Nucleus accumbens (tissue), 56 donors: ENCODE measurements around the gene CD7.
A peak's percentile ranks its signal among the peaks of the same experiment; 100 is the strongest.

Experiments used
- DNase-seq, 56 donors: peaks; one replicate each; lab custom pipeline; 2025; lab: John Stamatoyannopoulos, UW

CD7 gene

DNA sequence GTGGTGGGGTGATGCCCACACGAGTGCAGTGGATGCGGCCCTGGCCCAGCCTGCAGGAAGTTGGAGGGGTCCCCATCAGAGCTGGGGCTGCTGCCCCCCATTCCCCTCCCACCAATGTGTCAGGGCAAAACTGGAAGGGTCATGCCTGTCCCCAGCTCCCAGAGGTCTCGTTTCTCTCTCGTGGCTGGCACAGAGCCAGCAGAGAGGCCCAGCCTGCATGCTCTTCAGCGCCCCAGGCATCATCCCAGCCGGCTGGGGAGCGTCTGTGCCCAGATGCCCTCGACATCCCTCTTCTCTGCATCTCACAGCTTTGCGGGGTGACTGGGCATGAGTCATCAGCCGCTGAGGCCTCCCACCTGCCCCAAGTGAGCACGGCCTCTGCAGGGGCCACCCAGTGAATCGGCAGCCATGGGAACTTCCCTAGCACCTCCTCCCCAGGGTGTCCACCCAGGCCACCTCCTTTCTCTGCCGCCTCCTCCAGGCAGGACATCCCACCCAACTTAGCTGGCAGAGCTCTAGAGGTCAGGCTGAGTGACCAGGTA is 34.1 kb downstream of the CD7 start:
- peak in 3 of 56 donors; percentile 9 to 26 (median 19) for DNase-seq

DNA sequence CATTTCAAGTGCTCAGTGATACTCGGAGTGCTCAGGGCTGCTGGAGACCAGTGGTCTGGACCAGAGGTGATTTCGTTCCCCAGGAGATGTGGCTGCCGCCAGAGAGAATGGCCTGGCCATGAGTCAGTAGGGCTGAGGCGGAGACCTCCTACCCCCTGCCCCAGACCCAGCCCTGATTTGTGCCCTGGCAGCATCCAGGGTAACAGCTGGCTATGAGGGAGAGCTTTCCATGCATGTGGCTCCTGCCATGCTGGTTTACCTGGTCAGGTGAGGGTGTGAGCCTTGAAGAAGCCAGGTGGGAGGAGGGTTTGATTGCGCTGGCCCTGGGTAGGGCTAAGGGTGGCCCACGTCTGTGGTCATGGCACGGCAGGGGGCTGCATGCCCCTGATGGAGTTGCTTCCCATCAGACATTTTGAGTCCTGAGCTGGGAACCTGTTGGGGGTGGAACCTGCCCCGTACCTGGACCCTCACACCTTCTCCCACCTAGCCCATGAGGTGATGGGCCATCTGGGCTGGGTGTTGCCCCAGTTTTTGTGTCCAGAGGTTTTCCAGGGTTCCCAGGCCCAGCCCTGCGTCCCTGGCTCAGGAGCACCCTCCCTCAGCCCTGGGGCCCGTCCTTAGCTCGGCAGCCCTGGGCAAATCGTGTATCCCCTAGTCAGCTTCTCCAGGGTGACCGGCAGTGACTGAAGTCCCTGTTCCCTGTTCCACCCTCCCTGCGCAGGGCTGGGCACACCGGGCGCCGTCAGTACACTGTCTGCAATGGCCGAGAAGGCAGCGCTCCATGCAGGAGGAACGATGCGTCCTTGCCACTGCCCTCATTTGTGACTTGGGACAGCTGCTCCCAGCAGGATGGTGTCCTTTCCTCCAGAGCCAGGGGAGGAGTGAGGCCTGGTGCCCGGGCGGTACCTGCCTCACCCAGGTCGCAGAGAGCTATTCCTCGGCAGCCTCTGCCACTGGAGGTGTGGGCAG is 34.9 kb downstream of the CD7 start:
- no peak for DNase-seq

- DNase-seq: no peak
Measured at GRCh38 chr17:82281502-82282238, 35.7 kb downstream of the CD7 start.

DNA sequence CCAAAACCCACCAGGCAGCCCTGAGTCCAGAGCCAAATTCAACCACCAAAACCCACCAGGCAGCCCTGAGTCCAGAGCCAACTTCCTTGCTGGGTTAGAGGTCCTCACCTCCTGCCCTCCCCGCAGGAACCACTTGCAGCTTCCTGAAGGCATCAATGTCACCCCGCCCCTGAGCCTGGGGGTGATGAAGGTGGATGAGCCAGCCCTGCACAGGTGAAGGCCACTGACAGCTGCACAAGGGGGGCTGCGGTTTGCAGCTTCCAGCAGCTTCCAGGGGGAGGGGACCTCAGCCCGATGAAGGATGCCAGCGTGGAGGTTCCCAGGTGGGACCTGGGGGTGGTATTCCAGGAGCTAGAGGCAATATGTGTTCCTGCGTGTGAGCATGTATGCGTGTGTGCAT is 36.3 kb downstream of the CD7 start:
- DNase-seq: no peak

GRCh38 chr17:82280537-82280936 is 36.9 kb downstream of the CD7 start:
- DNase-seq: no peak

GRCh38 chr17:82278786-82279391 is 38.5 kb downstream of the CD7 start:
- no peak for DNase-seq

GRCh38 chr17:82278308-82278707 is 39.1 kb downstream of the CD7 start:
- DNase-seq: no peak

- peak in 8 of 56 donors; percentile 10 to 40 (median 26) for DNase-seq
Measured at GRCh38 chr17:82277851-82278250, 39.6 kb downstream of the CD7 start.

- no peak for DNase-seq
Measured at GRCh38 chr17:82276938-82277337, 40.5 kb downstream of the CD7 start.

GRCh38 chr17:82275326-82275725 is 42.1 kb downstream of the CD7 start:
- no peak for DNase-seq

GRCh38 chr17:82274134-82275020 is 43.0 kb downstream of the CD7 start:
- DNase-seq: no peak

DNA sequence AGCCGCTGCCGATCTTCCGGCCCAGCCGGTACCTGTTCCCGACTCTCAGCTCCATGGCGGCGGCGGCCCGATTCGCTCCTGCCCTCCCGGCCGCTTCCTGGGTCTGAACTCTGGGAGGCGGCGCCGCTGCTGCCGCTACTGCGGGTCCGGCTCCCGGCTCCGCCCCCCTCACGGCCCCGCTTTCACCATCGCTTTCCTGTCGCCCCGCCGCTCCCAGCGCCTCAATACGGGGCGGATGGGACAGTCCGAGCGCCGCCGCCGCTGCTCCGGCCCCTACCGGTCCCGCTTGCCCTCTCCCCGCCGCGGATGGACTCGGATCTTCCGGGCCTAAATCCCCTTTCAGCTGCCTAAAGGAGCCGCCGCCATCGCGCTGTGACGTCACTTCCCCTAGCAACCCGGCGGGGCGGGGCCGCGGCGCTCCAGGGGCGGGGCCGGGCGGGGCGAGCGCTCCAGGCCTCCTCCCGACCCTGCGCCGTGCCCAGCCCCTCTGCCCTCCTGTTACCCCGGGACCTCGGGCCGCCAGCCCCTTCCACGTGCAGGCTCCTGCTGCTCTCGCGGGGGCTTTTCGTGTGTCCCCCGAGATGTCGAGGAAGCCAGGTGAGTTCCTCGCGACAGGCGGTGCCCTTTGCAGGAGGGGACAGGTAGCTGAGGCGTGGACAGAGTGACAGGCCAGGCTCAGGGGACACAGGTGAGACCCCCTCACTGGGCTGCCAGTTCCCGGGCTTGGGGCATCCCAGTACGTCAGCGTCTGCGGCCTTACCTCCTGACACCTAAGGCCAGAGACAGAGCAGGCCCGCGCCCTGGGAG is 43.9 kb downstream of the CD7 start, which contains the start of gene CSNK1D:
Gene CSNK1D, minus strand, starts transcription at position 374 of the 807 bp plus-strand sequence. Its CDS starts 319 bp downstream, at position 55.
- DNase-seq: peak in 55 of 56 donors; percentile 28 to 94 (median 83)

DNA sequence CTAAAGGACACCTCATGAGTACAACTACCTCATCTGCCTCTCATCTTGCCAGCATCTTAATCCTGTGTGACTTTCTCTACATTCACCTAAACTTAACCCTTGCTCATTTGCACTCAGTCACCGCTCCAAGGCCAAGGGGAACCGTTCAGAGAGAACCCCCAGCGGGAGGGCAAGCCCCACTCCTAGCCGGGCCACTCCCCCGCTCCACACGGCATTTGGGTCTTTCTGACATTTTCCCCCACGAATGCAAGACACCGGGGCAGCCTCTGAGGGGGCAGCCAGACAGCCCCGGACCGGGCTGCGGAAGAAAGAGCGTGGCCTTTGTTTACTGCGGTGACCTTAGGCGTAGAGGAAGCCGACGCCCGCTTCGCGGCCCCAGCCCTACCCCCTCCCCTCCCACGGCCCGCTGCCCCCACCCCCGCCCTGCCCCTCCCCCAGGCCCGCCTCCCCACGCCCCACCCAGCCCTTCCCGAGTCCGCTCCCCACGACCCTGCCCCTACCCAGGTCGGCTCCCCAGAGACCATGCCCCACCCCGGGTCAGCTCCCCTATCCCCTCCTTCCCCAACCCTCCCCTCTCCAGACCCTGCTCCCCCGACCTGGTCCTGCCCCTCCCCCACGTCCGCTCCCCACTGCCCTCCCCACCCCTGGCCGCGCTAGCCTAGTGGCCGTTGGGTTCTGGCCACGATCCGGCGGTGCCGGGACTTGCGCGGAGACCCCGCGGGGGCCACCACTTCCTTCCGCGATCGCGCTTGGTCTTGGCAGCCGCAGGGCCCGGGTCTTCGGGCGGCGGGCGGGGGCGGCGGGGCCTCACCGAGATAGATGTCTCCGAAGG is 44.7 kb downstream of the CD7 start:
- peak in 17 of 56 donors; percentile 24 to 69 (median 46) for DNase-seq

GRCh38 chr17:82271401-82271800 is 46.0 kb downstream of the CD7 start:
- no peak for DNase-seq

DNA sequence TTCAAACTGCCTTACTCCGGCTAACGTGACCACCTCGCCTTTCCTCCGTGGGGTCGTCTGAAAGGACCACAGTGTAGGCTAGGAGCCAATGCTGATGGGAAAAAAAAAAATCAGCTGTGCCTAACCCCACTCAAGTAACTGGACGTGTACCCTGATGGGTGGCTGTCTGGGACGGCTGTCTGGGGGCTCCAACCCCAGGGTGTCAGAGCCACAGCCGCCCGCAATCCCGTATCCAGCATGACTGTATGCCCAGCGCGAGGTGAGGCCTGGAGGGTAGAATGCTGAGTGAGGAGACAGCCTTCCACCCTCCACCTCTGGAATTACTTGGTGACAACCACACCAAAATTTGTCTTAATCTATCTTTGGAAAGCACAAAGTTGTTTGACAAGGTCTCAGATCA is 46.8 kb downstream of the CD7 start:
- DNase-seq: no peak

- DNase-seq: no peak
Measured at GRCh38 chr17:82269882-82270500, 47.4 kb downstream of the CD7 start.

- DNase-seq: no peak
Measured at GRCh38 chr17:82269138-82269881, 48.1 kb downstream of the CD7 start.
